CD14-positive monocyte (primary cell): ENCODE measurements around the gene STIM1. TPM values are rescaled to one million over a fixed set of nuclear protein-coding genes. Genes with fewer than 3 reads are reported as not detected.

ENCODE experiments used
- DNase-seq, 3 donors: peaks; one replicate each; pipeline ENCODE4 v3.0.0-alpha.2; 2011 to 2022
- H2AFZ ChIP-seq: 2 replicates; pipeline ENCODE4 v1.6.0; 2012; ENCODE audit warnings: mild to moderate bottlenecking, low read depth, low read length, inconsistent platforms; ENCODE audit not compliant: insufficient read depth, poor library complexity, severe bottlenecking
- H3K27ac ChIP-seq, 2 donors: 1 replicate in 1 of 2; 2 replicates in 1 of 2; pipeline ENCODE4 v1.5.1; 2012 to 2013; ENCODE audit warnings: low read length in 2 of 2, control low read depth in 1 of 2, inconsistent platforms in 1 of 2, low read depth in 1 of 2, mild to moderate bottlenecking in 1 of 2
- H3K27me3 ChIP-seq, 2 donors: one replicate each; pipeline versions ENCODE4 v1.6.0 to v1.6.1; 2011 to 2013; ENCODE audit warnings: low read length in 2 of 2; ENCODE audit not compliant: control insufficient read depth in 2 of 2, insufficient read depth in 2 of 2
- H3K36me3 ChIP-seq, 2 donors: replicated peaks in 1 of 2; 1 replicate in 1 of 2; 2 replicates in 1 of 2; pipeline versions ENCODE4 v1.5.1 to v1.6.1; 2012 to 2013; ENCODE audit warnings: low read length in 2 of 2, control low read depth in 1 of 2, inconsistent platforms in 1 of 2, mild to moderate bottlenecking in 1 of 2; ENCODE audit not compliant: insufficient read depth in 2 of 2, control insufficient read depth in 1 of 2
- H3K4me1 ChIP-seq, 2 donors: 1 replicate in 1 of 2; 2 replicates in 1 of 2; pipeline versions ENCODE4 v1.5.1 to v1.6.1; 2012 to 2013; ENCODE audit warnings: low read length in 2 of 2, control low read depth in 1 of 2, inconsistent platforms in 1 of 2, mild to moderate bottlenecking in 1 of 2, moderate library complexity in 1 of 2; ENCODE audit not compliant: insufficient read depth in 2 of 2, control insufficient read depth in 1 of 2
- H3K4me2 ChIP-seq: replicated peaks from 2 replicates; pipeline ENCODE3; 2012; ENCODE audit warnings: low read length, moderate library complexity, mild to moderate bottlenecking; ENCODE audit not compliant: poor library complexity, severe bottlenecking; ENCODE audit errors: extremely low read depth
- H3K4me3 ChIP-seq, 3 experiments: fragments of 200-600 bp in 1 of 3; sonication (generic) in 1 of 3; replicated peaks in 1 of 3; 1 replicate in 2 of 3; 2 replicates in 1 of 3; pipeline ENCODE4 v1.5.1; 2011 to 2013; ENCODE audit warnings: low read length in 3 of 3, mild to moderate bottlenecking in 3 of 3, control low read depth in 2 of 3, low read depth in 2 of 3, inconsistent platforms in 1 of 3, moderate library complexity in 1 of 3
- H3K79me2 ChIP-seq: 2 replicates; pipeline ENCODE4 v1.6.0; 2012; ENCODE audit warnings: mild to moderate bottlenecking, control low read depth, inconsistent platforms, low read length, moderate library complexity; ENCODE audit not compliant: insufficient read depth
- H3K9ac ChIP-seq: 2 replicates; pipeline ENCODE4 v1.6.0; 2017; ENCODE audit warnings: low read length, mild to moderate bottlenecking; ENCODE audit not compliant: insufficient read depth, poor library complexity, severe bottlenecking
- H3K9me3 ChIP-seq, 2 donors: replicated peaks in 1 of 2; 1 replicate in 1 of 2; 2 replicates in 1 of 2; pipeline versions ENCODE4 v1.5.1 to v1.6.1; 2012 to 2013; ENCODE audit warnings: low read length in 2 of 2, control low read depth in 1 of 2; ENCODE audit not compliant: control insufficient read depth in 1 of 2, insufficient read depth in 1 of 2
- H4K20me1 ChIP-seq: 2 replicates; pipeline ENCODE4 v1.6.0; 2012; ENCODE audit warnings: mild to moderate bottlenecking, low read length, control low read depth, moderate library complexity; ENCODE audit not compliant: insufficient read depth
- H3K27ac Mint-ChIP-seq, 7 donors: one replicate each; pipeline ENCODE4 v1.8.0; 2020; ENCODE audit warnings: mild to moderate bottlenecking in 7 of 7, mixed read lengths in 7 of 7, moderate library complexity in 6 of 7, inconsistent platforms in 2 of 7
- H3K27me3 Mint-ChIP-seq, 3 donors: one replicate each; pipeline ENCODE4 v1.8.0; 2021 to 2022; ENCODE audit warnings: low read depth in 3 of 3, mild to moderate bottlenecking in 3 of 3, mixed read lengths in 3 of 3, moderate library complexity in 3 of 3, inconsistent platforms in 1 of 3
- H3K36me3 Mint-ChIP-seq, 2 donors: one replicate each; pipeline ENCODE4 v1.8.0; 2020; ENCODE audit warnings: mixed read lengths in 2 of 2, inconsistent platforms in 1 of 2, mild to moderate bottlenecking in 1 of 2
- H3K4me1 Mint-ChIP-seq: one replicate; pipeline ENCODE4 v1.8.0; 2020; ENCODE audit warnings: mild to moderate bottlenecking, mixed read lengths
- H3K4me3 Mint-ChIP-seq, 2 donors: one replicate each; pipeline ENCODE4 v1.8.0; 2020; ENCODE audit warnings: mild to moderate bottlenecking in 2 of 2, mixed read lengths in 2 of 2, moderate library complexity in 1 of 2
- H3K9me3 Mint-ChIP-seq, 7 donors: one replicate each; pipeline ENCODE4 v1.8.0; 2020 to 2022; ENCODE audit warnings: mixed read lengths in 7 of 7, mild to moderate bottlenecking in 6 of 7, moderate library complexity in 6 of 7, inconsistent platforms in 2 of 7
- WGBS: methylation state at CpG from one replicate; pipeline ENCODE4 v1.1.5; 2013; ENCODE audit warnings: missing lambda C conversion rate; ENCODE audit not compliant: insufficient coverage; 5-methylcytosine and 5-hydroxymethylcytosine counted together
- intact Hi-C, 2 donors: fragments of 100-400 bp; cut with micrococcal nuclease; formaldehyde crosslinking; loops; one replicate each; pipeline versions ENCODE4 v1.15.0 to v1.15.1; 2023
- polyA plus RNA-seq, 3 donors: library from polyadenylated mRNA; depleted of rRNA in 1 of 3; unstranded in 2 of 3; stranded (reverse) in 1 of 3; fragments of 300-500 nt in 2 of 3; fragments of >200 nt in 1 of 3; fragmentation: Illumina TruSeq in 2 of 3; gene quantifications; 1 replicate in 2 of 3; 2 replicates in 1 of 3; pipeline ENCODE4 v1.2.3, GENCODE V29; 2012 to 2021
- TF ChIP-seq, protein P1 (sequence below): fragments of 200-600 bp; IDR thresholded peaks from one replicate; pipeline ENCODE4 v1.8.0; 2022; ENCODE audit warnings: antibody characterized with exemption, mild to moderate bottlenecking

The STIM1 gene
- polyA plus RNA-seq, 3 donors: 14.0 to 68.6 (median 21.0) TPM

DNA sequence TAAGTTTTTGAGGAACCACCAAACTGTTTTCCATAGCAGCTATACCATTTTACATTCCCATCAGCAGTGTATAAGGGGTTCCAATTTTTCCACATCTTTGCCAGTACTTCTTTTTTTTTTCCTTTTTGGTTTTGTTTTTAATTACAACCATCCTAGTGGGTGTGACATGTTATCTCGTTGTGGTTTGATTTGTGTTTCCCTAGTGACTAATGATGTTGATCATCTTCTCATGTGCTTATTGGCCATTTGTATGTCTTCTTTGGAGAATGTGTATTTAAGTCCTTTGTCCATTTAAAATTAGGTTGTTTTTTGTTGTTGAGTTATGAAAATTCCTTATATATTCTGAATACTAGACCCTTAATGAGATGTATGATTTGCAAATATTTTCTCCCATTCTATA, 59.3 kb downstream of the STIM1 start:
- H3K4me3 ChIP-seq: peak overlapping the region in 1 of 3 experiments; percentile 28
- Mint-ChIP-seq H3K4me3 (no peak overlapping the region), H3K27ac (peak overlapping the region; percentile 86 to 98 (median 92)), H3K9me3 (no peaks in the 10 kb centered on the region), H3K4me1 (peaks cover 86% of the 10 kb centered on the region), H3K36me3 (peaks cover 2 to 6% of the 10 kb centered on the region in 2 donors), H3K27me3 (no peaks in the 10 kb centered on the region)
- no peaks in the 10 kb centered on the region for H3K27me3 ChIP-seq
- TF ChIP-seq, protein P1, sequence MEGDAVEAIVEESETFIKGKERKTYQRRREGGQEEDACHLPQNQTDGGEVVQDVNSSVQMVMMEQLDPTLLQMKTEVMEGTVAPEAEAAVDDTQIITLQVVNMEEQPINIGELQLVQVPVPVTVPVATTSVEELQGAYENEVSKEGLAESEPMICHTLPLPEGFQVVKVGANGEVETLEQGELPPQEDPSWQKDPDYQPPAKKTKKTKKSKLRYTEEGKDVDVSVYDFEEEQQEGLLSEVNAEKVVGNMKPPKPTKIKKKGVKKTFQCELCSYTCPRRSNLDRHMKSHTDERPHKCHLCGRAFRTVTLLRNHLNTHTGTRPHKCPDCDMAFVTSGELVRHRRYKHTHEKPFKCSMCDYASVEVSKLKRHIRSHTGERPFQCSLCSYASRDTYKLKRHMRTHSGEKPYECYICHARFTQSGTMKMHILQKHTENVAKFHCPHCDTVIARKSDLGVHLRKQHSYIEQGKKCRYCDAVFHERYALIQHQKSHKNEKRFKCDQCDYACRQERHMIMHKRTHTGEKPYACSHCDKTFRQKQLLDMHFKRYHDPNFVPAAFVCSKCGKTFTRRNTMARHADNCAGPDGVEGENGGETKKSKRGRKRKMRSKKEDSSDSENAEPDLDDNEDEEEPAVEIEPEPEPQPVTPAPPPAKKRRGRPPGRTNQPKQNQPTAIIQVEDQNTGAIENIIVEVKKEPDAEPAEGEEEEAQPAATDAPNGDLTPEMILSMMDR: no peak
- peak; percentile 40 to 72 (median 64) for DNase-seq
- H2AFZ ChIP-seq: no peak overlapping the region
- H4K20me1 ChIP-seq: no peaks in the 10 kb centered on the region
- peak overlapping the region; percentile 67 to 70 for H3K27ac ChIP-seq
- no peak overlapping the region for H3K4me2 ChIP-seq
- intact Hi-C loops: no loop called here
- H3K9ac ChIP-seq: no peak overlapping the region
- H3K79me2 ChIP-seq: peaks cover 94% of the 10 kb centered on the region
- no peaks in the 10 kb centered on the region for H3K9me3 ChIP-seq
- no CpG with 5 or more reads among the region's 1 CpG for WGBS
- H3K4me1 ChIP-seq: peaks cover 73 to 86% of the 10 kb centered on the region in 2 donors
- no peaks in the 10 kb centered on the region for H3K36me3 ChIP-seq

DNA sequence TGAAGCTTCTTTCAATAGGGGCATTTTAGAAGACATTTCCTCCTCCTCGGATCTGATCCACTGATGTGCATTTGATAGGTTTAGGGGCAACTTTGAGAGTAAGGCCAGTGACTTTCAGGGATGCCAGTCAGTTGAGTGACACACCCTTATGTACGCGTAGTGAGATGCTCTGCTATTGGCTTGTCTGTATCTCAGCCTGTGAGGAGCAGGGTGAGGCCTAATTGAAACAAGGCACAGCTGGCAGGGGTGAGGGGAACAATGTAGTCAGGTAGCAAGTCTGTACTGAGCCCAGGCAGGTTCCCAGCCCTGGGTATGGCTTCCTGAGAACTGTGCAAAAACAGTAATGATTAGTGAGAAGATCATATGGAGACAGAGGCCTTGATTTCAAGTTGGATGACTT, 61.5 kb downstream of the STIM1 start:
- DNase-seq: no peak
- Mint-ChIP-seq H3K4me1 (peaks cover 89% of the 10 kb centered on the region), H3K27me3 (no peaks in the 10 kb centered on the region), H3K36me3 (peaks cover 0 to 2% of the 10 kb centered on the region in 2 donors), H3K9me3 (no peaks in the 10 kb centered on the region), H3K27ac (peak overlapping the region; percentile 60 to 98 (median 88)), H3K4me3 (no peak overlapping the region)
- Histone ChIP-seq H3K36me3 (no peaks in the 10 kb centered on the region), H2AFZ (no peak overlapping the region), H3K4me3 (no peak overlapping the region), H4K20me1 (no peaks in the 10 kb centered on the region), H3K9ac (no peak overlapping the region), H3K79me2 (peaks cover 89% of the 10 kb centered on the region), H3K9me3 (no peaks in the 10 kb centered on the region), H3K27ac (peak overlapping the region in 1 of 2 donors; percentile 97), H3K4me2 (no peak overlapping the region), H3K27me3 (no peaks in the 10 kb centered on the region), H3K4me1 (peaks cover 87 to 100% of the 10 kb centered on the region in 2 donors)
- WGBS: 76% methylated on average over 3 of the region's 3 CpGs
- intact Hi-C loops: no loop called here
- TF ChIP-seq, protein P1: no peak
